DND-41 (cell line): ENCODE data around the gene WASL.

Experiments
- EZH2 ChIP-seq: IDR thresholded peaks from 3 replicates; pipeline ENCODE4 v1.6.1; 2012; ENCODE audit warnings: borderline replicate concordance, low read depth, mild to moderate bottlenecking, moderate library complexity, low read length, inconsistent platforms; ENCODE audit not compliant: severe bottlenecking
- TF ChIP-seq, protein P1 (sequence below): IDR thresholded peaks from 2 replicates; pipeline ENCODE4 v1.5.1; 2012; ENCODE audit warnings: borderline replicate concordance, low read length, moderate library complexity, mild to moderate bottlenecking; ENCODE audit not compliant: poor library complexity, severe bottlenecking; ENCODE audit errors: extremely low read depth

DNA sequence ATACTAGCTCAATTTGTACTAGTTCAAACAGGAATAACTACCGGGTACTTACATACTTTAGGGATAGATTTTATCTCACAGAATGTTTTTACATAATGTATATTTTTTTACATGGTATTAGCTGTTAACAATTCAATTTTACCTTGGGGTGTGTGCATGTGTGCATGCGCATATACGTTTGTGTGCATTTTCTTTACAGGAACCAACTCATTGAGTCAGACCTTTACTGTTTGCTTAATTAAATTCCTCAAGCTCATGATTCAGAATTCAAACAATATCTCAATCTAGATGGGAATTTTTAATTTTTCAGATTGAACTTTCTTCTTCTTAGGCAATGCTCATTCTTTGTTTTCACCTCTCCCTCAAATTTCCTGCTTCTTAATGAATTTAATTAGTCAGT lies 24.7 kb upstream of the WASL start:
- TF ChIP-seq, protein P1, sequence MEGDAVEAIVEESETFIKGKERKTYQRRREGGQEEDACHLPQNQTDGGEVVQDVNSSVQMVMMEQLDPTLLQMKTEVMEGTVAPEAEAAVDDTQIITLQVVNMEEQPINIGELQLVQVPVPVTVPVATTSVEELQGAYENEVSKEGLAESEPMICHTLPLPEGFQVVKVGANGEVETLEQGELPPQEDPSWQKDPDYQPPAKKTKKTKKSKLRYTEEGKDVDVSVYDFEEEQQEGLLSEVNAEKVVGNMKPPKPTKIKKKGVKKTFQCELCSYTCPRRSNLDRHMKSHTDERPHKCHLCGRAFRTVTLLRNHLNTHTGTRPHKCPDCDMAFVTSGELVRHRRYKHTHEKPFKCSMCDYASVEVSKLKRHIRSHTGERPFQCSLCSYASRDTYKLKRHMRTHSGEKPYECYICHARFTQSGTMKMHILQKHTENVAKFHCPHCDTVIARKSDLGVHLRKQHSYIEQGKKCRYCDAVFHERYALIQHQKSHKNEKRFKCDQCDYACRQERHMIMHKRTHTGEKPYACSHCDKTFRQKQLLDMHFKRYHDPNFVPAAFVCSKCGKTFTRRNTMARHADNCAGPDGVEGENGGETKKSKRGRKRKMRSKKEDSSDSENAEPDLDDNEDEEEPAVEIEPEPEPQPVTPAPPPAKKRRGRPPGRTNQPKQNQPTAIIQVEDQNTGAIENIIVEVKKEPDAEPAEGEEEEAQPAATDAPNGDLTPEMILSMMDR = no peak
- TF ChIP-seq EZH2 = no peak
